GM21825 (cell line): ENCODE measurements around the gene KRTAP22-1.

ENCODE experiments used
- ATAC-seq: cut with Tn5 transposase; IDR thresholded peaks from one replicate; pipeline ENCODE4 v1.9.1; 2021; ENCODE audit warnings: mild to moderate bottlenecking, moderate library complexity; ENCODE audit not compliant: unreplicated experiment

KRTAP22-1 gene

GRCh38 chr21:30623362-30623761 is 22.5 kb downstream of the KRTAP22-1 start:
- ATAC-seq = no peak

- no peak for ATAC-seq
Observed at GRCh38 chr21:30625449-30626165, 24.7 kb downstream of the KRTAP22-1 start.

GRCh38 chr21:30628109-30628508 is 27.2 kb downstream of the KRTAP22-1 start:
- ATAC-seq = no peak

GRCh38 chr21:30629200-30629599 is 28.3 kb downstream of the KRTAP22-1 start:
- ATAC-seq = no peak

GRCh38 chr21:30634906-30635305 is 34.0 kb downstream of the KRTAP22-1 start, which contains the start of gene KRTAP20-2:
TSS of gene KRTAP20-2 (plus strand) at chr21:30635206. CDS start at chr21:30635264, 58 bp downstream.
- no peak for ATAC-seq

- ATAC-seq = no peak
Observed at GRCh38 chr21:30638686-30639085, 37.8 kb downstream of the KRTAP22-1 start.

- no peak for ATAC-seq
Observed at GRCh38 chr21:30642564-30642963, 41.7 kb downstream of the KRTAP22-1 start, which contains the start of gene KRTAP20-3. TSS of gene KRTAP20-3 (plus strand) at chr21:30642864.

GRCh38 chr21:30646904-30647414 is 46.1 kb downstream of the KRTAP22-1 start:
- no peak for ATAC-seq
